CD1c-positive myeloid dendritic cell (primary cell): ENCODE data around the gene ADSL.

Experiments used
- DNase-seq: peaks from one replicate; pipeline ENCODE4 v3.0.0-alpha.2; 2016; ENCODE audit errors: extremely low spot score

Gene ADSL

DNA sequence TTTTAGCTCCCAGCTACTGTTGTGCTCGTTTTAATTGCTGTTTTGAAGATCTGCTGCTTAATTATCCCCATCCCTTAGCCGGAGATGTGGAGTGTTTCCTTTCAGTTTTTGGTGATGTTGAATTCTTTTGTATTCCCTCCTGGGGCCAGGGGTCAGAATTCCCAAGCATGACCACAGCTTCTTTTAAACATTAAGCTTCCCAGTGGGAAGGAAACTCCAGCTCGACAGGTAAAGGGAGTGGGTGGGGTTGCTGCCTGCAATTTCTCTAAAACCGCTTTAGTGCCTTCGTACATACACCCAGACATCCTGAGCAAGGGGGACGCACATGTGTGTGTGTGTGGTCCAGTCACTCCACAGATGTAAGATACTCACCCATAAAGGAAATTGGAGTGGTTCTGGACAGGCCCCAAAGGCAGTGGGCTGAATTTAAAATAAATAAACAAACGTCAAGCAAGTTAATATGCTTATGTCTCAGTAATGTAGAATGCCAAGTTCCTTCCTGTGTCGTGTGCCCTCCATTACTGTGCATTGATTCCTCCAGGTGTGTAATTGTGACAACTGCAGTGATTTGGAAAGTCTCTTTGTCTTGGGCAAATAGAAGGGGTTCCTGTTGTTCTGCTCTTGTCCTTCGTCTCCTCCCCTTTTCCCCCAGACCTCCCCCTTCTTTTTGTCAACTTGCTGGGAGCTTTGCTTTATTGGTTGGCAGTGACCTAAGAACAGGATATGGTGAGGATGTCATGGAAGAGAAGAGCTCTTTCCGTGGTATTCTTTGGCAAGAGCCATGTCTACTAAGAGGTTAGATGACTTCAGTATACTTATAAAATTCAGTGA lies 19.2 kb upstream of the ADSL start:
- no peak for DNase-seq

DNA sequence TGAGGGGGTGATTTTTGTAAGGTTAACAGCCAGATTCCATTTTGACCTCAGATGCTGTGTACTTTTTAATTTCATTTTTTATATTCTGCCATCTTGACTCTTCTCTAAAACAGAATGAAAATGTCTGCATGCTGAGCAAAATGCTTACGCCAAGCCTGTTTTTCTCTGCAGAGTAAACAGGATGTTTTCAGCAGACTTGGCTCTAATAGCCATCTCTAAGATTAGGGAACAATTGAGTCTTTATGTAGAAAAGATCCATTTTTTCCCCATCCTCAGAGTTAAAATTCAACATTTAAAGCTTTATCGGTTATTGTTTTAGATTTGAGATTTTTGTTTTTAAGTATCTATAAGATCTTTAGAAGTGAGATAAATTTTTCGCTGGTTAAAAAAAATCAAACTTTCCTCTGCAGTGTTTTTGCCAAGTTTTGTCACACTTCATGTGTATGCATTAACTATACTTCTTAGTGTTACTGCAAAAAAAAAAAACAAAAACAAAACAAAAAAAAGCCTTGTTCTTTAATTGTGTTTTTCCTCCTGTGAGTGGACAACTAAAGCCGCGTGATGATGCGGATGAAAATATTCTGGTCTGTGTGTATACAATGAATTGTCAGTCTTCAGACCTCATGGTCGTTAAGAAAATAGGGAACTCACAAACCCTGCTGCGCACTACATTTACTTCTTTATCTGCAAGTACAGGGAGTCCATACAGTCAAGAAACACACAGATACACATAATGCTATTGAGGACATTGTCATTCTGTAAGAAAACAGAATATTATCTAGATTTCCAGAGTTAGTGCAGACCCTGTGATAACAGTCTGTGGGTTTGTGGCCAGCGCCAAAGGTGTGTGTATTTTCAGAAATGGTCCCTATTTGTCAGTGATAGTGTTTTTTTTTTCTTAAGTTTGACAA lies 17.5 kb upstream of the ADSL start:
- DNase-seq = peak; percentile 16

DNA sequence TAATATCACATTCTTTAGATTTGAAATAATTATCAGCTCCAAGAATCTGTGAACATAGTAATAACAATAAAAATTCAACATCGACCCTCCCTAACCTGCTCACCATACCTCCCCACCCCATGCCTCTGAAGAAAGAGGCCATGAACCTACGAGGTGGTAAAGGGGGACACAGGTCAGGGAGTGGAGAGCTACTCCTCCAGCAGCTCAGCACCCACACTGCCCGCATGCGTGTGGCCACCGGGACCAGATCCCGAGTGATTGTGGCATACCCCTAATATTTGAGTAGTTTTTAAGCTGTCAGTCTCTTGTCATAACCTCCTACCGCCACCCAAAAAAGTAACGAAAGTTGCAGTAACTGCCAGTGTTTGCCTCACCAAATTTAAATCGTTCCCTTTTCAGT lies 16.8 kb upstream of the ADSL start:
- DNase-seq = no peak

DNA sequence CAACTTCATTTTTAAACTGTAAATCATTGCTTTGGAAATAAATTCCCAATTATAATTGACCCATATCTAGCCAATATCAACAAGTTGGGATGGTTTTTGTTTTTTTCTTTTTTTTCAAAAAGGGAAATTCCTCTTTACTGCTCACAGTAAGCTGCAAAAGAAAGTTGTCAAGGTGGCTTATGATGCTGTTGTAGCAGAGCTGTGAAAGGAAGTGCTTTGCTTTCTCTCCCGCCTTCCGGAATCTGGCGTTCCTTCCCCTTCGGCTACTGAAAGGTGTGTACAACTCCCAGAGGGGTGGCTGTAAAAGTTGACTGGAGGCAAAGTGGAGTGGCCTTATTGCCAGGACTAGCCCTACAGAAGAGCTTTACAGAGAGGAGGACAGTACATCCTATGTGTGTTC lies 16.2 kb upstream of the ADSL start:
- no peak for DNase-seq

DNA sequence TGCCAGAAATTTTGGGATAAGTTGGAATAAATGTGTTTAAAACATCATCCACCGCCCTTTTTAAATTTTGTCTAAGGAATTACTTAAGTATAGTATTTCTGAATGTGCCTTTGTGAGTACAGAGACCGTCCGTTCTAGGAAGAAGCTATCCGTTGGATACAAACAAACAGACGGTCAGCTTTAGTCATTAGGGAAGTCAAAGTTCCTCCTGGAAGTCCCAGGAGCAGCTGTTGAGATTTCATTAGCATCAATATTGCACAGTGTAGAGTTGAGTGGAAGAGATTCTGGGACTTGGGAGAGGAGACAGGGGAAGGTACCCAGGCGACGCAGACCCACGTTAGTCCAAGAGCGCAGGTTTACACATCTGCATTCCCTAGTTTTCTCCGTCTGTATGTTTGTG lies 15.7 kb upstream of the ADSL start:
- peak; percentile 34 for DNase-seq

DNA sequence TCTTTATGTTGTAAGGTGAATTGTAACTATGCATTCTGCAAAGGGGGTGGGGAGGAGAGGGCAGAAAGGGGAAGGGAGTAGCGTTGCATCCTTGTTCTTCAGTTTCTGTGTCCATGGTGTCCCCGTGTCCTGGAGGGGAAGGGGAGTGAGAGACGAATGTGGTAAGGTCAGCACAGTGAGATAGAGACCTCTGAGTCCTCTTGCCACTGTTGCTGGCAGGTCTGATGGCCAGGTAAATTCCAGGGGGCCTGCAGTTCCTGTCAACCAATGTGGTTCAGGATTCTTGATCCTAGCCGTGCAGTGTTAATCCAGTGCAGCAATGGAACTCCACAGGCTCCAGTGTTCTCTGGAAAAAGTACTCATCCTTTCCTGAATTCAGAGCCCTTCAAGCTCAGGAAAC lies 14.6 kb upstream of the ADSL start:
- no peak for DNase-seq

DNA sequence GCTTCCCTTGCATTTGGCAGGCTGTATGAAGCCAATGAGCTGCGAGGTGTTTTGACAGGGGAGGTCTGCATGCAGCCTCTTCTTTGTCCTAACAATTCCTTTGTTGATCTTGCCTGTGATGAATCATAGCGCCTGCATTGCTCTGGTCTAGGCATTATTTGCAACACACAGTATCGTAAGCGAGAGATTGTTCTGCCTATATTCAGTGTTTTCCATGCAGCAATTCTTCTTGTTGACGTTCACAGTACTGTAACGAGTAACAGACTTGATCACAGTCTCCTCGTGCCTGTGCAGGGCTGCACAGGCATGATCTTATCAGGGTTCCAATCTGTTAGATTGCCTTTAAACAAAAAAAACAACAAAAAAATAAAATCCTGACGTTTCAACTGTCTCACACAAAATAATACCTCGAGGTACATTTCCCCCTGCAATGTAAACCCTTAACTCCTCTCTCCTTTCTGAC lies 13.9 kb upstream of the ADSL start:
- no peak for DNase-seq

DNA sequence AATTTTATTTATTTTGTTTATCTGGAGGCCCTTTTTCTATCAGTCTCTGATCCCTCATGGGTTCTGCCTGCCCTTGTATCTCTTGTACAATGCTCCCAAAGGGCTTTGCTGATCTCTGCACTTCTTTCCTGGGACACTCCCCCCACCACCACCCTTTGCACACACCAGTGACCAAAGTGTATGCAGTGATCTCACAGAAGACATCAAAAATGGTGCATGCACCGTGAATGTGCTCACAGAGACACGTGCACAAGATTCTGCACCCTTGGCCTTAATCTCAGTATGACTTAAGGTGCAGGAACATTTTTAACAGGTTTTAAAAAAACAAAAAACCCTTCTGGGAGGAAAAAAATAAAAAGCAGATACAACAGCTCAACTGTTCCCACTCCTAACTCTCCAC lies 12.2 kb upstream of the ADSL start:
- no peak for DNase-seq

DNA sequence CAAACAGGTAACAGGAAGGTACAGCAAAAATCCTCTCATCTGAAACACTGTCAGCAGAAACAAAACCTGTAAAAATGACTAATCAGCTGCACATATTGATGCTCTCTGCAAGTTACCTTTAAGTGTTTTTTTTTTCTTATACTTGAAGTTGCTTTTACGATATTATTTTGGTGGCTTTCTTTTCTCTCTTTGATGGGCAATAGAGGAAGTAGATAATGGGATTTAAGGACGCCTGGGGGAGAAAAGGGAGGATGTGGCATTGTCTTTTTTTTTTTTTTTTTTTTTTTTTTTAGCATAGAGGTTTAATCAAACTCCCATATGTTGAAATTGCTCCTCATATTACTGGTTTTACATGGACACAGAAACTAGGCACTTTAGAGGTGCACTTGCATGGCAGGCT lies 11.4 kb upstream of the ADSL start:
- no peak for DNase-seq

DNA sequence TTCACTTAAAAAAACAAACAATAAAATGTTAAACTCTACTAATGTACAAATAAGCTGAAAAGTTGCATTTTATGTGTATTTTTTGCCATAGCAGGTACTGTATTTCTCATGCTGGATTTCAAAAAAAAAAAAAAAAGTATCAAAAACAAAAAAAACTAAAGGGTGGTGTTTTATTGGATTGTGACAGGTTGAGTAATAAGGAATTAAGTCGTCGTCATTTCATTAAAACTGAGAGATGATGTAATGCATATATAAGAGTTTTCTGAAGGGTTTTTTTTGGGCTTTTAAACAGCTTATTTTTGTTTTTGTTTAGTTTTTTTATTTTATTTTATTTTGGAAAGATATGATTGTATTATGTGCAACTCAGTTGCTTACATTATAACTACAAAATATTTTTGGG lies 10.9 kb upstream of the ADSL start:
- DNase-seq = no peak

DNA sequence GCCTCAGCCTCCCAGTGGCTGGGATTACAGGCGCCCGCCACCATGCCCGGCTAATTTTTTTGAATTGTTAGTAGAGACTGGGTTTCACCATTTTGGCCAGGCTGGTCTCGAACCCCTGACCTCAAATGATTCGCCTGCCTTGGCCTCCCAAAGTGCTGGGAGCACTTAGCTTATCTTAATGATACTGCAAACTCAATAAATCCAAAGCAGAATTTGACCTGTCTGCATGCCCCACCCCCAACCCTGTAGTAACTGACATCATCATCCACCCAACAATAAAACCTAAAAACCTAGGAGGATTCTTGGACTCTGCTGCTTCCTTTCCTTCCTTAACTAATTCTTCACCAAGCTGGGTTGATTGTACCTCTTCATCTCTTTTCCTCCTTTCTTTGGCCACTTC lies 6.3 kb upstream of the ADSL start:
- DNase-seq = no peak

DNA sequence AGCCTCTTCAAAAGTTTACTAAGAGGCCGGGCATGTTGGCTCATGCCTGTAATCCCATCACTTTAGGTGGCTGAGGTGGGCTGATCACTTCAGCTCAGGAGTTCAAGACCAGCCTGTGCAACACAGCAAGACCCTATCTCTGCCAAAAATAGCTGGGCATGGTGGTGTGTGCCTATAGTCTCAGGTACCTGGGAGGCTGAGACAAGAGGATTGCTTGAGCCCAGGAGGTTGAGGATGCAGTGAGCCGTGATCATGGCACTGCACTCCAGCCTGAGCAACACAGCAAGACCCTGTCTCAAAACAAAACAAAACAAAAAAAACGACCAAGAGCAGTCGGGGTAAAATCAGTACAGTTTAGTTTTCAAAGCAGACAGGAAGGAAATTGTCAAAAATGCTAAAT lies 4.7 kb upstream of the ADSL start:
- DNase-seq = no peak

DNA sequence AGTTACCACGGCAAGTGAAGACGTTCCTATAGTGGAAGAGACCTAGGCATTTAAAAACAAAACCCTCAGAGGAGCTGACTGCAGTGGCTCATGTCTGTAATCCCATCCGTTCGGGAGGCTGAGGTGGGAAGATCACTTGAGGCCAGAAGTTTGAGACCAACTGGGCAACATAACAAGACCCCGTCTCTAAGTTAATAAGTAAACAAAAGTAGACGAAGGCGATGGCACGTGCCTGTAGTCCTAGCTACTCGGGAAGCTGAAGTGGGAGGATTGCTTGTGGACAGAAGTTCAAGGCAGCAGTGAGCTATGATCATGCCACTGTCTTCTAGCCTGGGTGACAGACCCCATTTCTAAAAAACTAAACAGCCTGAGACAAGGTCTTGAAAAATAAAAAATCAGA lies 3.8 kb upstream of the ADSL start:
- DNase-seq = no peak

DNA sequence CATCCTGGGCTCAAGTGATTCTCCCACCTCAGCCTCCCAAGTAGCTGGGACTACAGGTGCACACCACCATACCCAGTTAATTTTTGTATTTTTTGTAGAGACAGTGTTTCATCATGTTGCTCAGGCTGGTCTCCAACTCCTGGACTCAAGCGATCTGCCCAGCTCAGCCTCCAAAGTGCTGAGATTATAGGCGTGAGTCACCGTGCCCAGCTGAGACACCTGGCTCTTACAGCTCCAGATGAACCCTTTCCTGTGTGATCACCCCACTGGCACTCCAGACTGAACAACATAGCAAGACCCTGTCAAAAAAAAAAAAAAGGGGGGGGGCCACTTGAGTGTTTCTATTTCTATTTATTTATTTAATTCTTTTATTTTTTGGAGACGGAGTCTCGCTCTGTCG lies 1.0 kb upstream of the ADSL start:
- DNase-seq = no peak

DNA sequence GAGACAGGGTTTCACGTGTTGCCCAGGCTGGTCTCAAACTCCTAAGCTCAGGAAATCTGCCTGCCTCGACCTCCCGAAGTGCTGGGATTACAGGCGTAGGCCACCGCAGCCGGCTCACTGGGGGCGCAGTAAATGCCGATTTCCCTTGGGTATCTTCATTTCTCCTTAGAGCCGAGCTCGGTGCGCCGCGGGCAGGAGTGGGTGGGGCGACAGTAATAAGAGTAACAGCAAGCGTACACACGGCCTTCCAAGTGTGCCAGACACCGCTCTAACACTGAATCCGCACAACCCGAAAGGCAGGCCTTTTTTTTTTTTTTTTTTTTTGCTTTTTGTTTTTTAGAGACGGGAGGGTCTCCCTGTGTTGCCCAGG lies 500 bp upstream of the ADSL start:
- DNase-seq = peak; percentile 51

DNA sequence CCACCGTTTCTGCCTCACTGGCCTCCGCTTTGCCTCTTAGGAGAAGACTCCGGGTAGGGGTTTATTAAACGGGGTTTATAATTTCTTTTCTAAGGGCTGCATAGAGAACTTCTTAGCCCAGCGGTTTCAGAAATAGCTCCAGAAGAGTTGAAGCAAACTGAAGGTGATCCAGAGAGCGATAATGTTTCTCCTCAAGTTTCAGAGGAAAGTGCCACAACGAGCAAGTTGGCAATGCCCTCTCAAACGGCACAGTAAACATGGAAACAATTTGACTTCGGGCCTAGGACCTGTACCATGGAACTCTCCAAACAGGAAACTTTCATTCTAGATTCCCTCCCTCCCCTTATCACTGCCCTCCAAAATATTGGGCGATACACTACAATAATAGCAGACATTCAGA lies 1.0 kb downstream of the ADSL start:
- DNase-seq = no peak

DNA sequence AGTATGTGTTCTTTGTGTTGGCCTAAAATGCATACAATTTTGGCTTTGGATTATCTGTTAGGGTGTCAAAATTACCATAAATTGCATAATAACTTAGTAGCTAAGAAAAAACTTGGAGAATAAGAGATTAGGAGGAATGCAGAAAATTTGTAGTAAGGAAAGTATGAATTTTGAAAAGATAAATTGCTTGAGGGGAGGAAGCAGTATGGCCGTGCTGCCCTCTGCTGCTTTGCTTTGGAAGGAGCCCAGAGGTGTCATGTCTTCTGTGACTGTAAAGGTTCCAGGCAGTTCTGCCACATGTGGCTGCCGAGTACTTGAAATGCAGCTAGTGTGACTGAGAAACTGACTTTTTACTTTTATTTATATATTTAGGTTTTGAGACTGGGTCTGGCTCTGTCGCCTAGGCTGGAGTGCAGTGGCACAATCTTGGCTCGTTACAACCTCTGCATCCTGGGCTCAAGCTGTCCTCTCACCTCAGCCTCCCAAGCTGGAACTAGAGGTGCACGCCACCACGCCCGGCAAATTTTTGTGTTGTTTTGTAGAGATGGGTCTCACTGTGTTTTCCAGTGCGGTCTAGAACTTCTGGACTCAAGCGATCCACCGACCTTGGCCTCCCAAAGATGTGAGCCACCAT lies 1.8 kb downstream of the ADSL start:
- DNase-seq = peak; percentile 59

DNA sequence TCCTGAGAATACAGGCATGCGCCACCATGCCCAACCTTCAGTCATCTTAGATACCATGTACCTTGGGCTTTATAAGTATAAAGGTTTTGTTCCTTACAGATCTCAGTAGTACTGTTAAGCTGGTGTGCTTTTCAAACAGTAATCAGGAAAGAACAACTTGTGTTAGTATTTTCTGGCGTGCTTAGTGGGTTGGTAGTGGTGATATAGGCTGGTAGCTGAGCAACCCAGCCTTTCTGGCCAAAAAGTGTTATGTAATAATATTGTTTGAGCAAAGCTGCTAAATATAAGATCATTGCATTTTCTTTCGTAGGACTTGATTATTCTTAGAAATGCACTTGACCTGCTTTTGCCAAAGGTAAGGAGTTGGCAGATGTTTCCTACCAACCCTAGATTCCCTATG lies 6.5 kb downstream of the ADSL start:
- no peak for DNase-seq

DNA sequence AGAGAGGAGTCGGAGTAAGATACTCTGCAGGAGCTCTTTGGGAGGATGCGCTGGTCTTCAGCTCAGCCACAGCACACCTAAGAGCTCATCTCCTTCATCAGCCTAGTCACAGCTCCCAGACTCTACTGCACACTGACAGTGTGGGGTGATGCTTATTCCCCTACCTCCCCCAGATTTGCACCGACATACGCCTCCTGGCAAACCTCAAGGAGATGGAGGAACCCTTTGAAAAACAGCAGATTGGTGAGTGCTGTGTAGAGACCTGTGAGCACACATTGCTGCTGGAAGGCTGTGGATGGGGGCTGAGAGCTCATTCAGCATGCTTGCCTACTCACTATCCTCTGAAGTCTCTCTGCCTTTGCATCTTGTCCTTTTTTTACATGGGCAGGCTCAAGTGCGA lies 14.8 kb downstream of the ADSL start:
- DNase-seq = no peak

DNA sequence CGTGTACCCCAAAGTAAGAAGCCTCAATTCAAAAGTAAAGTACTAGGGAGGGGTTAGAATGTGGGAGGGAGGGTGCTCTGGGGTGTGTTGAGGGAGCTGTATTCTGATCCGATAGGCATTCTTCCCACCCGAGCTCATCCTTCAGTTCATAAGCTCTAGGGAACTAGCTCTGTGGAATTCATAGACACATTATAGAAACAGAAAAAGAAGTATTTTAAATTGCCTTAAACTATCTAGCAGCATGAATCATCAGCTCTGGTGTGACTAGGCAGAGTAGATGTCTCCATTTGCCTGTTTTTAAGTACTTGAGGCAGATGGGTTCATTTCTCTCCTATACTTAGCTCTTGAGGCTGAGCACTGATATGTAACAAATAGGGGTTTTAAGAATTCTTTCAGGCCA lies 16.8 kb downstream of the ADSL start:
- no peak for DNase-seq

DNA sequence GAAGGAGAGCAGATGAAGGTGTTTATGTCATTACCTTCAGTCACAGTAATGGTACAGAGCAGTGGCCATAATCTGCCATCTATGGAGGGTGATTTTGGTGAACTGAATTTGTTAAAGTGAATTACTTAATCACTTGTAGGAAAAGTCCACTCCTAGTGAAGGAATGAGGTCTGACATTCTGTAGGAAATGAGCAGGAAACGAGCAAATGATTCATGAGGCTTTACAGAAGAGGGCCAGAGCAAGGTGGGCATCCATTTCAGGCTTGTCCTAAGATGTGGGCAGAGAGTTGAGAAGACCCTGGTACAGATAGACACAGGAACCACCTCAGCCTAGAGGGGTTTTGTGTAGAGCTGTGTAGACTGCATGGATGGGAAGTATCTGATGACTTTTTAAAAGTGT lies 18.1 kb downstream of the ADSL start:
- no peak for DNase-seq

DNA sequence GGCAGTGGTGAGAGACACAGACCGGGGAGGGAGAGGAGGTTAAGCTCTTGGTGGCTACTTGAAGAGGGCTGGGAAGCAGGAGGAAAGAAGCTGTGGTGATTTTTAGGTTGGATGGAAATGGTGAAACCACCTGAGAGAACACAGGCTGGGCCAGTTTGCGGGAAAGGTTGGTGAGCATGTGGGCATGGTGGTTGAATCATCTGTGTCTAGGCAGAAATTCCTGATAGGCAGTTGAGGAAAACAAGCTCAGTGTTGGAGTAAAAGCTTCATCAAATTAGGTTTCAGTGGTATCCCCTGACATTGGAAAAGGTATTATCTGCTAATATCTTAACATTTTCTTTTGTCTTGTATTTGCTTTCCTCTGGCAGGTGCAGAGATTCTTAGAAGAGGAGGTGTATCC lies 19.8 kb downstream of the ADSL start:
- no peak for DNase-seq

DNA sequence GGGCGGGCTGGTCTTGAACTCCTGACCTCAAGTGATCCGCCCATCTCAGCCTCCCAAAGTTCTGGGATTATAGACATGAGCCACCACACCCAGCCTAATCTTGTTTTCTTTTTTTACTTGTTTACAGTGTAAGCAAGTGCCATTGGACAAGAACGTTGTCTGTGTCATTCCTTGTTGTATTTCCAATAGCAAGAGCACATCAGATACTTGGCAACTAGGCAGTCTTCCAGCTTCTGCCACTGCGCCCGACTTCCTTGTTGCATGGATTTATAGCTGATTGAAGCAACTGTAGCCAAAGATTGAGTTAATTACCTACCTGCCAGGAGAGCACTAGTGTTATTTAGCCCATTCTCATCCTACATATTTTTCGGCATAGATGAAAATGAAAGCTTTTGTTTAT lies 21.0 kb downstream of the ADSL start:
- DNase-seq = no peak
